HG03460 (cell line): Measurements from ENCODE around the gene RAVER2.
"Not testable (repeated sequence)": the region's sequence is repeated elsewhere in the genome, so short reads cannot be mapped to it uniquely, and the experiment has no call there.

Experiments
- ATAC-seq: cut with Tn5 transposase; IDR thresholded peaks from one replicate; pipeline ENCODE4 v1.9.1; 2021; ENCODE audit not compliant: unreplicated experiment

Gene RAVER2

DNA sequence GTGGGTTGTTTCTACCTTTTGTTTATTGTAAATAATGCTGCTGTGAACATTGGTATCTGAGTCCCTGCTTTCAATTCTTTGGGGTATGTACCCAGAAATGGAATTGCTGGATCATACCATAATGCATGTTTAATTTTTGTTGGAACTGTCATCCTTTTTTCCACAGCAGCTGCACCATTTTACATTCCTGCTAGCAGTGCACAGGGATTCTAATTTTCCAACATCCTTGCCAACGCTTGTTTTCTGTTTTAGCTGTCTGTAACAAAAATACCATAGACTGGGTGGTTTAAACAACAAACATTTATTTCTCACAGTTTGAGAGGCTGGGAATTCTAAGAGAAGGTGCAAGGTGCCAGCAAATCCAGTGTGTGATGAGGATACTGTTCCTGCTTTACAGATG lies 65.1 kb downstream of the RAVER2 start:
- ATAC-seq, result no peak

DNA sequence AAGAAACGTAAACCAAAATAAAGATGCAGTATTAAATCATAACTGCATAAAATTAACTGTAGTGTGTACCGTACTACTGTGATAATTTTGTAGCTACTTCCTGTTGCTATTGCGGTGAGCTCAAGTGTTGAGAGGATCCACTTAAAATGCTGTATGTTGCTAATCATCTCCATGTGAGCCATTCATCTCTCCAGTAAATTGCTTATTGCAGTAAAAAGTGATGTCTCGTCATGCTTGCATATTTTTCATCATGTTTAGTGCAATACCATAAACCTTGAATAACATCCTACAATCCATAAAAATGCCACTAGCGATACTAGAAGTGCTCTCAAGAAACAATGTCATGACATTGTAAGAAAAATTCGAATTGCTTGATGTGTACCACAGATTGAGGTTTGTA lies 66.3 kb downstream of the RAVER2 start:
- ATAC-seq, result no peak

DNA sequence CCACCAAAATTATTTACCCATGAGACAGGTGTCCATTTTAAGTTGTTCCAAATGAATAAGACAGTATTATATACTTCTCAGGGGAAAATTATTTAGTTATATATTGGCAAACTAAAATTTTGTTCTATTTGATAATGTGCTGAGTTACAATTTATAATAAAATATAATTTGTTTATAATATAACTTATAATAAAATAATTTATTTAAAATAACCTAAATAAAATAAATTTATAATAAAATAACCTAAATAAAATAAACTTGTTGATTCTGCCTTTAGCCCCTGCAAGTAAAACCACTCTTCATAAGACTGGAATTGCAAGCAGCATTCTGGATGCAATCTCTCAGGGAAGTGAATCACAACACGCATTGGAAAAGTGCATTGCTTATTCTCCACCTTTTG lies 69.6 kb downstream of the RAVER2 start:
- no peak for ATAC-seq

DNA sequence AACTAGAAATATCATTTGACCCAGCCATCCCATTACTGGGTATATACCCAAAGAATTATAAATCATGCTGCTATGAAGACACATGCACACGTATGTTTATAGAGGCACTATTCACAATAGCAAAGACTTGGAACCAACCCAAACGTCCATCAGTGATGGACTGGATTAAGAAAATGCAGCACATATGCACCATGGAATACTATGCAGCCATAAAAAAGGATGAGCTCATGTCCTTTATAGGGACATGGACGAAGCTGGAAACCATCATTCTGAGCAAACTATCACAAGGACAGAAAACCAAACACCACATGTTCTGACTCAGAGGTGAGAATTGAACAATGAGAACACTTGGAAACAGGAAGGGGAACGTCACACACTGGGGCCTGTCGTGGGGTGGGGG lies 72.5 kb downstream of the RAVER2 start:
- not testable (repeated sequence) for ATAC-seq

DNA sequence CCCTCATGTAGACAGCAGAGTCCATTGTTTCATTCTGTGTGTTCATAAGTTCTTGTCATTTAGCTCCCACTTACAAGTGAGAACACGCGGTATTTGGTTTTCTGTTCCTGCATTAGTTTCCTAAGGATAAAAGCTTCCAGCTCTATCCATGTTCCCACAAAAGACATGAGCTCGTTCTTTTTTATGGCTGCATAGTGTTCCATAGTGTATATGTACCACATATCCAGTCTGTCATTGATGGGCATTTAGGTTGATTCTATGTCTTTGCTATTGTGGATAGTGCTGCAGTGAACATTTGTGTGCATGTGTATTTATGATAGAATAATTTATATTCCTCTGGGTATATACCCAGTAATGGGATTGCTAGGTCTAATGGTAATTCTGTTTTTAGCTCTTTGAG lies 75.7 kb downstream of the RAVER2 start:
- ATAC-seq, result not testable (repeated sequence)

DNA sequence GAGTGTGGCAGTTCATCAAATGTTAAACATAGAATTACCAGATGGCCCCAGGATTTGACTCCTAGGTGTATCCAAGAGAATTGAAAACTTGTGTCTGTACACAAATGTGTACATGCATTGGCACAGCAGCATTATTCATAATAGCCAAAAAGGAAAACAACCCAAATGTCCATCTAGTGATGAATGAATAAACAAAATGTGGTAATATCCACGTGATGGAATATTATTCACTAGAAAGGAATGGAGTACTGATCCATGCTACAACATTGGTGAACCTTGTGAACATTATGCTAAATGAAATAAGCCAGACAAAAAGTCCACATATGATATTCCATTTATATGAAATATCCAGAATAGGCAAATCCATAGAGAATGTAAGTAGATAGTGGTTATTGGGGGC lies 77.7 kb downstream of the RAVER2 start:
- ATAC-seq, result no peak

DNA sequence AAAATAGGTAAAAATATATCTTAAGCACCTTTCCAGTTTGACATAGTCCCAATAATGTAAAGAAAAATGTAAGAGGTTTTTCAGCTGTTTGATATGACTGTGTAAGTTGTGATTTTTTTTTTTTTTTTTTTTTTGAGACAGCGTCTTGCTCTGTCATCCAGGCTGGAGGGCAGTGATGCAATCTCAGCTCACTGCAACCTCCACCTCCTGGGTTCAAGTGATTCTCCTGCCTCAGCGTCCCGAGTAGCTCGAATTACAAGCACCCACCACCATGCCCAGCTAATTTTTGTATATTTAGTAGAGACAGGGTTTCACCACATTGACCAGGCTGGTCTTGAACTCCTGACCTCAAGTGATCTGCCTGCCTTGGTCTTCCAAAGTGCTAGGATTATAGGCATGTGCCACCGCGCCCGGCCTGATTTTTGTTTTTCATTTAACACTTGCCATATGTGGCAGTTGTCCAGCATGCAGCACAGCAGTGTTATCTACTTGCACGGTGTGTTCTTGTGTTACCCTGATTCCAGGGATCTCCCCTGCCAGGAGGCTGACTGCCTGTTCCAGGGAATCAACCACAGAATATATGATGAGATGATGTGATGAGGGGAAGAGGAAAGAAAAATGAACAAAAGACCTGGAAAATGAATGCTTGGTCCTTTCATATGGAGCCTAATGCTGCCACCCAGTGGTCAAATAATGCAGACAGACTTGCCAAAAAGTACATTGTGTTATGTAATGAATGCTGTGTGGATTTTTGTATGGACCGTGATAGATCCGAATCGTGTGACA lies 79.0 kb downstream of the RAVER2 start:
- ATAC-seq, result no peak

DNA sequence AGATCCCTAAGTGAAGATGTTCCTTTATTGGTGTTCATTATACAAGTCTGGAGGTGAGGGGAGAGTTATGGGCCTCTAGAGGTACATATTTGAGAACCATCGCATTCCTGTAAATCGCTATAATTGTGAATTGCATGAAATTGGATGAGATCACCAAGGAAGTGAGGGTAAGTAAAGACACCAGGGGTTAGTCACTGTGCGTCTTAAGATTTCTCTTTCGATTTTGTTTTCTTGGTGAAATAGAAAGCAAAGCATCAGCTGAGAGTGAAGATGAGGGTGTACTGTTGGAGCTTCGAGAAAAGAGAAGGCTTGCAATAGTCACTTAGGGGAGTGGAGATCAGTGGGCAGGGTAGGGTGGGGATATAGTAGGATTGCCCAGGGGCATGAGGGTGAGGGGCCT lies 82.1 kb downstream of the RAVER2 start:
- no peak for ATAC-seq

DNA sequence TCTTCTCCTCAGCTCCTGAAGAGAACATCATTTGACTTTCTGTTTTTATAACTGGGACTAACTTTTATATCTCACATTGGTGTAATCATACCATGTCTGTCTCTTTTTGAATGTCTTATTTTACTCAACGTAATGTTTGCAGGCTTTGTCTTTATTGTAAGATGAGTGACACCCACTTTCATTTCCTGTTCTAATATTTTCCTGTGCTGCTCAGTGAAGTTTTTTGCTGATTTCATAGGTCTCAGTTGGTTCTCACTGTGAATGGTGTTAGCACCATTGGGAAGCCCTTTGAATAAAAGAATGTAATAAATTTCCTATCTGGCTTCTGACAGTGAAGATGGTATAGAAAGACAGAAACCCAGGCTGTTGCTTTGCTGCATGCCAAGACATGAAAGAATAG lies 84.0 kb downstream of the RAVER2 start:
- no peak for ATAC-seq

DNA sequence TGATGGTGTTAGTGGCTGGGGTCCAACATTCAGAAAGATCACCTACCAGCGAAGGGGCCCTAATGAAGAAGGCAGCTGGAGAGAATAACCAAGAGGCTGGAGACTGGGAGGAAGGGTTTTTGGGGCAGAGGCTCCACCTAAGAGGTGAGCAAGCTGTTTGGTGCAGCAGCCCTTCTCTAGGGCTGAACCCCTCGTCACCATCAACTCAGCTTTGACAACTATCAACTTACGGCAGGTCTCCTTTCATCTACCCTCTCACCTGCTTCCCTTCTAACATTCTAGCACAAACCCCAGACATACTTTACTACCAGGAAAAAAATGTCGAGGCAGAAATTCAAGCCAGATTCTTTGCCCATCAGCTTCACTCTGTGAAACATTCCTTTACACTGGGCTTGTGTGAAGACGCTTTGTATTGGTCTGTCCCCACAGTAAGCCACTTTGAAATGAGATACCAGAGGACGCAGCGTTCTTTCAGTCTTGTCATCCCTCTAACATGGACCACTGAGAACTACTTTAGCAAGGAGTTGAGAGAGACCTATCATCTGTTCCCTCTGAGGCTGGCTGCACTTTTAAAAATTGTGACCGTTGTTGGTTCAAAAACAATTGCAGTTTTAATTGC lies 84.6 kb downstream of the RAVER2 start:
- no peak for ATAC-seq

DNA sequence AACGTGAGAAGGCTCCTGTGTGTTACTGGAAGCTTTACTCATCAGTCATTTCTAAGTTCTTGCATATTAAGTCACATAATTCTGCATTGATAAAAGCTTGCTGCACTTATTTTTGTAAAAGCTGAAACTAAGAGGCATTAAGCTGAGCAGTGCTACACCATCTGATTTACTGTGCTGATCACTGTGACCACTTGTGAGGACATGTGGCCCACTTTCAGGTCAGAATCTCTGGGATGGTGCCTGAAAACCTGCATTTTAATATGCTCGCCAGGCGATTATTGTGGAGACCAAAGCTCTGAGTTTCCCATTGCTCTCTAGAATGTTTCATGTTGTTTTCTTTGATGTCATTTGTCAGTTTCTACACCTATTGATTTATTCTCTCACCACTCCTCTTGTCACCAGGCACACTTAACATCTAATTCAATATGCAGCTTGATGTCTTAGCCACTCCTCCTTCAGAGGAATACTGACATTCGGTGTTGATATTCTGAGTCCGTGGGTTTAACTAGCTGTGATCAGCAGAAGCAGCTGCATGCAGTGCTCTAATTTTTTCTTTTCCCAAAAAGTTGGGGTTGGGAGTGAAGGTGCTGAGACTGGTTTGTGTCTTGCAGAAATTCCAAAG lies 85.3 kb downstream of the RAVER2 start:
- ATAC-seq, result no peak

DNA sequence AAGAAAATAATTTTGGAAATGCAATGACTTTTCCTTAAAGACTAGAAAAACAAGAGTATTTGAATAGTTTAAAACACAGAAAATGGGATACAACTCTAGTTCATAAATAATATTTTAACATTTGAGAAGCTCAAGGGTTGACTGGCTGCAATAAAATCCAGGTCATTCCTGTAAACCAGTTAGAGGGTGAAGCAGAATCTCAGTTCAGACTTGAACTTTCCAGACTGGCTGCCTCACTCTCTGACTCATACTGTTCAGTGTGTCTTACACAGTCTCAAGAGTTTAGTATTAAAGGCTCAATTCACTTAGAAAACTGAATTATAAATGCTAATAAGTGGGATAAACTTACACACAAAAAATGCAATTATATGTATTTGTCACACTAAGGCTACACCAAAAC lies 89.9 kb downstream of the RAVER2 start:
- no peak for ATAC-seq

DNA sequence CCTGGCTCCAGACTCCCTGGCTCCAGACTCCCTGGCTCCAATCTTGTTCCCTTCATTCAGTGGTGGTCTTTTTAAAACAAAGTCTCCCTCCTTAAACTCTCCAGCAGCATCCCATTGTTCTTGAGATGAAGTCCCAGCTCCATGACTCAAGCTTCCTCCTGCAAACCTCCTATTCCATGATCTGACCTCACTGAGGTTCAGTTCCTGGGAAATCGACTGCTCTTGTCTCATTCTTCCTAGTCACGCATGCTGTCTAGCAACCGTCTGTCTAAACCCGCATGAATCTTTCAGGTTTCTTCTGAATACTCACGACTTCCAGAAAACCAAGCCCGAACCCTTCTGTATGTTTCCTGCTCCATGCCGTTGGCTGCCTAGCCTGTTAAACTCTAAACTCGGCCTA lies 91.9 kb downstream of the RAVER2 start:
- ATAC-seq, result no peak

DNA sequence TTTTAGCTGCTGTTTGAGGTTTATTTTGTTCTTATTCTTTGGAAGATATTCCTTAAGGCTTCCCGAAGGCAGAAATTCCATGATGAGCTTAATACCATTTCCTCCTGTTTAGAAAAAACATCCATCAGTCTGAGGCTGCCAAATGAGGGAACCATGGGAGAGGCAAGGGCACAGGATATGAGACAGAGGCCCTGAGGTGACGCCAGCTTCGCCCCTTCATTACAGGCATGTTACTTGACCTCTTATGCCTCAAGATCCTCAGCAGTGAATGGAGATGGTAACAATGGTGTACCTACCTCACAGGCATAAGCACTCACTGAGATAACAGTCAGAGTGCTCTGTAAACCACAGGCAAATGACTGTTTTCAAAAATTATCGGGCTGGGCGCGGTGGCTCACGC lies 93.6 kb downstream of the RAVER2 start:
- ATAC-seq, result no peak

DNA sequence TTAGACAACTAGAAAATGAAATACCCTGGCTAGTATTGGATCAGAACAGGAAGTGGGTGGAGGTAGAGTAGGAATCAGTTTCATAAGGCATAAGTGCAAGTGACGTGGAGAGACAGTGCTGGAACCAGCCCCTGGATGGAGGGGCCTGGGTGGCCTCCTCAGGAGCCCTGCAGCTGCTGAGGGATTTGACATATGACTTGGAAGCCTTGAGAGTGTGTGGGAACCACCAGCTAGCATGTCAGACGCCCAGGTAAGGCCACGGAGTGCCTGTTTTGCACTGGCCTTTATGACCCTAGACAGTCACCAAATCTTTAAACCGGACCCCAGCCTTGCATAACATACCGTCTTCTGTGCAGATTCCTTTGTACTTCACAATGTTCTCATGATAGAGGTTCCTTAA lies 94.4 kb downstream of the RAVER2 start:
- ATAC-seq, result no peak

DNA sequence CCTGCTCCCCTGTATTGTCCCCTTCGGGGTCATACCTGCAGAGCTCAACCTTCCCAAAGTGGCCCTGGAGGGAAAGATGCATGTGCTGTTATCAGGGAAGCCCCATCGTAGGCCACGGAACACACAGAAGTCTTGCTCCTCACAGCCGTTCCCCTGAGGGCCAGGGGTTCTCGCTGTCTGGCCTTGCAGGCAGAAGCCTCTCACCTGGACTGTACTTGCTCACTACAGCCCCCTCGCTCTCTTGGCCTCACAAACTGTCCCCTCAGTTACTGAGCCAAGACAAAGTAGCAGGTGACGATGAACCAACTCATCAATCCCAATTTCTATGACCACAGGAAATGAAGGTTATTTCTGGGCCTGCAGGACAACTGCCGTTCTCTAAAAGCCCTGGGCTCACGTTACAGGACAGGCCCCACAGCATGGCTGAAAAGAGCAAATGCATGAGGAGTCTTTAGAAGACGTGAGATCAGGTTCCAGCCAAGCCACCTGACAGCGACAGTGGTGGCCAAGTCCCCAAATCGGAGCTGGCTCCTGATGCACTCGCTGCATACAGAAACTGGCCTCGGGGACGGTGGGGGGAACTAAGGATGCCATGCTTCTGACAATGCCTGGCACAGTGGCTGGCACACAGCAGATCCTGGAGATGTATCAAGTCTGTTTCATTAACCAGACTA lies 95.0 kb downstream of the RAVER2 start:
- no peak for ATAC-seq

DNA sequence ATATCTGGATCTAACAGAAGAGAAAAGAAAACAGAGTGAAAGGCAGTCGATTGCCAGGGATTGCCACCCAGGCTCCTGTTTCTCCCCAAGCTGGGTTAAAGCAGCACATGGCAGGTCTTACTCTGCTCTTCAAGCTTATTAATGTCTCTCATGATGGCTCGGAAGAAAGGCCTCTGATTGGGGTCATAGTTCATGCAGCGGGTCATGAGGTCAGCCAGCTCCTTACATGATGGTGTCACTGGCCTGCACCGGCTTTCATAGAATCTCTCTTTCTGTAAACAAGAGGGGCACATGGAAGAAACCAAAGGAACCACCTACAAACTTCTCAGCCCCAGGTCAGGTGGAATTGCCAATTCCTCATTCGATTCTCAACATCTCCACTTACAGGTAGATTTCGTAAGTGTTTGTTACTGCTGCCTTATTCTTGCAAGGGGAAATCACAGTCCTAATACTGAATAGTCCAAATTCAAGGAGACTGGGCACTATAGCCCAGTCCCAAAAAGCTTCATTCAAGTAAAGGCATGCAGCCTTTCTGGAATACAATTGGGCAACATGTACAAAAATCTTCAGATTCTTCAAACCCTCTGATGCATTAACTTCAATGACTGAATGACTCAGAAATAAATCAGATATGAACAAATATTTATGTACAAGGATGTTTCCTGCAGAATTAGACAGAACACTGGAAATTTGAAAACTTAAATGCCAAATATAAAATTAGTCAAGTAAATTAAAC lies 96.6 kb downstream of the RAVER2 start:
- ATAC-seq, result no peak

DNA sequence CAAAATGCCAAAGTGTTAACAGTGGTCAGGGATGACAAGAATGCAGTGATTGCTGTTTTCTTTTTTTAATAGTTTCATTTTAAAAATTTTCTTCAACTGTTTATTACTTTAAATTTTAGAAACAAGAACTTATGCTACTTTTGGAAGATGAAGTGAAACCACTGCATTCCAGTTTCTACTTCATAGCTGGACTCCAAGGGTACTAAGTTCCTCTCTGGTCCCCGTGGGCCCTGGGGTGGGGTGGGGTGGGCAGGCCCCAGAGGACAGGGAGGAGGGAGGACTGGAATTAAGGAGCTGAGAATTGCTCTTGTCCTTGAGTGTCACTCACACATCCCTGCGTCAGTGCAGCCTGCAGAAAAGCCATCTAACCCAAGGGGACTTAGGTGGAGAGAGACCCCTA lies 97.3 kb downstream of the RAVER2 start:
- ATAC-seq, result no peak

DNA sequence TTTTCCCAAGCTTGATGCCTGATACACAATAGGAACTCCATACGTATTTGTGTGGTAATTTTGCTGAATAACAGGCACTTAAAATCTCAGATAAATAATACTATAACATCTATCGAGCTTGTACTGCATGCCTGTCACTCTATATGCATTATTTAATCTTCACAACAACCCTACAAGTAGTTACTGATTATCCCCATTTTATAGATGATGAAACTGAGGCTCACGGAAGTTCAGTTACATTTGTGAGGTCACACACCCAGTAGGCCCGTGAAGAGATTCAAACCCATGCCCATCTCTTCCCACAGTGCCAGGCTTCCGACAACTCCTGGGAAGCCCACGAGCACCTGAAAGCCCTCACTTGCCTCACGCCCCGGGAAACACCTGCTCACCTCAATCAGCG lies 98.8 kb downstream of the RAVER2 start:
- no peak for ATAC-seq

DNA sequence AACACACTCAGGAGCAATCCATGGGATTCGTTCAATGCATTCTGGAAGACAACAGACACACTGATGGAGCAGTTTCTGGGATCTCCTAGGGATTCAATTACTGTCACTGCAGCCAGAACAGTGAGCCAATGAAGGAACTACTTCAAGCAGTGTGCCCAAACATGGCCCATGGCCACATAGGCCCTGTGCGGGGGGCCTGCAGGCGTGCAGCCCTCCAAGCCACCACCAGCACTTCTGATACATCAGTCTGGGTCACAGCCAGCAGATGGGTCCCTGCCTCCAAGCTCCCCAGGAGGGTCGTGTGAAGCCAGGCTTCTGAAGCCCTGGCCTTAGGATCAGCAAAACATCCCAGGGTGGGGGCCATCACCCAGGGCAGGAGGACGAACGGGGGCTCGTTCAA lies 99.3 kb downstream of the RAVER2 start:
- ATAC-seq, result no peak

DNA sequence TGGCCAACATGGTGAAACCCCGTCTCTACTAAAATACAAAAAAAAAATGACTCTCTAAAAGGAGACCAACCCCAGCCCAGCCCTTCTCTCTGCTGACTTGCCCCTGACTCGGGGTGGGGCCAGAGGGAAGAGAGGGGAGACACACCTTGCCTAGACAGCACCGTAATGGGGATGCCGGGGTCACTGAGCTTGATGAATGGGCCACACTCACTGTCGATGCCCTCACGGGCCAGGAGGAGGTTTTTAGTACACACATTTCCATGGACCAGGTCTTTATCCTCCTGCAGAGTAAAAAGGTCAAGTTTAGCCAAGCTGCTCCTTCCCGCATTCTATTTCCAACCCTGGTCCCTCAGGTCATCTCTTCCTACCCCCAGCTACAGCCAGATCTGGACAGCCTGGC lies 99.7 kb downstream of the RAVER2 start:
- ATAC-seq, result no peak
